ENCODE measurements around the gene PDCD2L. TPM values are rescaled to one million over a fixed set of nuclear protein-coding genes. Genes with fewer than 3 reads are reported as not detected.
A peak's percentile ranks its signal among the peaks of the same experiment; 100 is the strongest.

The PDCD2L gene
- total and polyA plus RNA-seq, 9 of the 15 experiments (the other 6 are each of a cell fraction or from before 2014, with no cell fraction given), result 12.1 to 68.5 (median 56.3) TPM

- DNase-seq (ENCODE audit: extremely low read depth in 1 of 4, low spot score in 3 of 4) (no peak), FAIRE-seq (no peak), ATAC-seq (no peak)
- Histone ChIP-seq H4K20me1 (replicated peaks; ENCODE audit: control insufficient read depth, insufficient read depth, low read length) (no peaks in the 10 kb centered on the region), H3K27ac (ENCODE audit: extremely low read depth, low read depth, low read length) (no peak overlapping the region; the same call in 2 of the 3 replicates), H2AFZ (ENCODE audit: low read depth, low read length) (no peak overlapping the region), H3K4me3 (no peak overlapping the region), H3K9ac (ENCODE audit: insufficient read depth in 1 of 2, low read depth in 2 of 2, low read length in 2 of 2) (no peak overlapping the region), H3K79me2 (ENCODE audit: control insufficient read depth, insufficient read depth, low read length) (no peaks in the 10 kb centered on the region), H3K27me3 (ENCODE audit: control insufficient read depth in 2 of 2, insufficient read depth in 2 of 2, low read length in 2 of 2) (no peaks in the 10 kb centered on the region), H3K9me3 (replicated peaks; ENCODE audit: control insufficient read depth, insufficient read depth, low read depth, low read length) (no peaks in the 10 kb centered on the region), H3K4me1 (replicated peaks in 1 of 2; ENCODE audit: control insufficient read depth in 2 of 2, insufficient read depth in 2 of 2, low read length in 2 of 2) (no peaks in the 10 kb centered on the region; a peak in 1 of 5 replicates), H3K4me2 (ENCODE audit: insufficient read depth, low read length) (no peak overlapping the region), H3K36me3 (ENCODE audit: control insufficient read depth, insufficient read depth, low read length) (peaks cover 35% of the 10 kb centered on the region), H3K9me1 (ENCODE audit: control insufficient read depth, insufficient read depth, low read length) (no peaks in the 10 kb centered on the region)
- no TSS peak for BruUV-seq (replicated peaks)
- TF ChIP-seq E2F5 (CRISPR knock-in tag; IDR thresholded peaks at IDR 0.05) (no peak), ZNF347 (CRISPR knock-in tag; IDR thresholded peaks at IDR 0.05; ENCODE audit: low read depth) (no peak), NEUROD1 (IDR thresholded peaks at IDR 0.05; ENCODE audit: borderline replicate concordance, low read depth, low read length, partially characterized antibody) (no peak), HMGN3 (IDR thresholded peaks at IDR 0.05; ENCODE audit: borderline replicate concordance, extremely low read depth, insufficient read length, low read depth, low read length) (no peak), BCOR (IDR thresholded peaks at IDR 0.05) (peak; percentile 48; the same call in 1 of the 2 replicates), SUPT5H (IDR thresholded peaks at IDR 0.05) (peak; percentile 52; the same call in 1 of the 2 replicates), NFIC (IDR thresholded peaks at IDR 0.05) (peak; percentile 12; the same call in 1 of the 2 replicates), POLR2A (conservative IDR thresholded peaks at IDR 0.05) (peak; percentile 56; the same call in 1 of the 2 replicates)
- 58% methylated on average over 4 of the region's 4 CpGs for WGBS (ENCODE audit: insufficient coverage, low coverage, missing lambda C conversion rate)
- in situ Hi-C loops (cut with MboI) (no loop called here), intact Hi-C loops (cut with micrococcal nuclease) (no loop called here)
- POLR2A ChIA-PET, result interaction anchor here (1.0 to 1.1 kb wide), 2 partner anchors 11 to 14 kb away, joined by 3 to 4 read pairs; no protein-coding TSS in a partner anchor
- CTCF ChIA-PET (ENCODE audit: low intra/inter-chr PET ratio), result no interaction called here
Observed at GRCh38 chr19:34474233-34474989, 70.2 kb downstream of the PDCD2L start.

Measured in K562 (cell line).